Stimulated activated naive CD4-positive, alpha-beta T cell treated with Interleukin-2 at 50 U/mL for 16 hours (primary cell): ENCODE data around the gene VSX1.
A peak's percentile ranks its signal among the peaks of the same experiment; 100 is the strongest.

Experiments
- DNase-seq: peaks from one replicate; lab custom pipeline; 2025; lab: John Stamatoyannopoulos, UW

The VSX1 gene

DNA sequence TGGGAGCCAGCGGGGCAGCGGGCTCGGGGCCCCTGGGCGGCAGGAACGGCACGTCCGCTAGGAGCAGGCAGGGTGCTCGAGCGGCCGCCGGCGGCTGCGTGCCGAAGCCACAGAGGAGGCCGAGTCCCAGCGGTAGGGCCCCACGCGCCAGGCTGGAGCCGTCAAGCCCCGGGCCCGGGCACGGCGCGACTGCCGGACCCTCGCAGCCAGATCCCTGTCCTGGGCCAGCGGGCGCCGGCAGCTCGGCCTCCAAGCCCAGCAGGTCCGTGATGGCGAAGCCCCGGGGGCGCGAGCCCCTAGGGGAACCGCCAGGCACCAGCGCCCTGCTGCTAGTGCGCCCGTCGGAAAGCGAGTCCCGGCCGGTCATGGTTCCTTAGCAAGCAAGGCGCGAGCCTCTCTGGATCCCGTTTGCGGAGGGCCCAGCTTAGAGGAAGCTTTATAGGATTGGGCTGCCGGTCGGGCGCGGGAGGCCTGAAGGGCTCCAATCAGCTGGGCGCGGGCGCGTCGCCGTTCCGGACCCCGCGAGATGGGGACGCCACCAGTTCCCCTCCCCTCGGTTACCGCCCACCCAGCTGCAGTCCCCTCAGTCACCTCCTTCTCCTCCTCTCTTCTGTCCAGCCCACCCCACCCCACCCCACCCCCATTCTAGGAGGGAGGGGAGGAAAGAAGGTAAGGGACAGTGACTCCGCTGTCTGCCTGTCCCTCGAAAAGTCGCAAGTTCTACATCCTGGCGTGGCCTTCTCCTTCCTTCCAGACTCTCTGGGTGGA is at the start of gene VSX1:
Gene VSX1 (minus strand): TSS at position 412 of the 768 bp plus-strand sequence. CDS start 45 bp downstream, at position 367.
- no peak for DNase-seq

DNA sequence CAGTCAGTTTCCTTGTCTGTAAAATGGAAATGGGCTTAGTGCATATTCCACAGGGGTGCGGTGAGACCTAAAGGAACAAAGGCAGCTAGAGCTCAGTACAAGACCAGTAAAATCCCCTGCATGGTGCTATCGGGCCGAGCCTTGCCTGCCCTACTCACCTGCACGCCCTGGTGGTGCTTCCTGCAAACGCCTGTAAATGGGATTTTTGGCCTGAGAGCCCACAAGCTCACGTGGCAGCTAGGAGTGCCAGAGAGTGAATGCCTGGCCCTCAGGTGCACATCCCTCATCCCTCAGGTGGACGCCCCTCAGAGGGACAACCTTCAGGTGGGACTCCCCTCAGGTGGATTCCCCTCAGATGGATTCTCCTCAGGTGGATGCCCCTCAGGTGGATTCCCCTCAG is 48.0 kb upstream of the VSX1 start:
- no peak for DNase-seq

DNA sequence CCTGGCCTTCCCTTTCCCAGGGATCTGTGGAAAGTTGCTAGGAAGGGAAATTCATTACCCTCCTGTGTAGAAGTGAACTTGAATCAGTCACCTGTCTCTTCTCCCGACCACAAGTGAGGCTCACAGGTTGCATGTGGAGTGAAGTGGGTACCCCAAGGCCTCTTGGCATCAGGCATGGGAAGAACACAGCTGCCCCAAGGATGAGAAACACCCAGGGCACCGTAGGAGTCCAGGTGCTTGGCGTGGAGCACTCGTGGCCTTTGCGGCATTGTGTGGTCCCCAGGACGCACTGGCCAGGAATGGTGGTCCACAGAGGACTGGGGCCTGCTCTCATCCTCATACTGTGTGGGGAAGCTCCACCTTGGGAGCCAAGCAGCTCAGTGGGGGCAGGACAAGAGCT is 47.5 kb upstream of the VSX1 start:
- no peak for DNase-seq

DNA sequence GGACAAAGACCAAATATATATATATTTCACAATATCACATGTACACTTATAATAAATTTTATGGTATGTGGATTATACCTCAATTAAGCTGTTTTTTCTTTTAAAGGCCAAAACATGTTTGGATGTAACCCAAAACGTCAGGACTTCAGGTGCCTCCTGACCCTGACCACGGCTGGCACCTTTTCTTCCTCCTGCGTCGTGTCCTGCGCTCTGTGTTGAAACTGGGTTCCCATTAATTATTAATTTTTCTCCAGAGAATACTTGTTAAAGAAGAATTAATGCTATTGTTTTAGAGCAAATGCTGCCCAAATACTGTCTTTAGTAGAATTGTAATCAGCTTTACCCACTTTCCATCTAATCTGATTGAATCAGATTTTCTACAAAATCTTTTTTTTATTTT is 46.7 kb upstream of the VSX1 start:
- no peak for DNase-seq

GRCh38 chr20:25127761-25128537 is 46.0 kb upstream of the VSX1 start:
- DNase-seq: no peak

DNA sequence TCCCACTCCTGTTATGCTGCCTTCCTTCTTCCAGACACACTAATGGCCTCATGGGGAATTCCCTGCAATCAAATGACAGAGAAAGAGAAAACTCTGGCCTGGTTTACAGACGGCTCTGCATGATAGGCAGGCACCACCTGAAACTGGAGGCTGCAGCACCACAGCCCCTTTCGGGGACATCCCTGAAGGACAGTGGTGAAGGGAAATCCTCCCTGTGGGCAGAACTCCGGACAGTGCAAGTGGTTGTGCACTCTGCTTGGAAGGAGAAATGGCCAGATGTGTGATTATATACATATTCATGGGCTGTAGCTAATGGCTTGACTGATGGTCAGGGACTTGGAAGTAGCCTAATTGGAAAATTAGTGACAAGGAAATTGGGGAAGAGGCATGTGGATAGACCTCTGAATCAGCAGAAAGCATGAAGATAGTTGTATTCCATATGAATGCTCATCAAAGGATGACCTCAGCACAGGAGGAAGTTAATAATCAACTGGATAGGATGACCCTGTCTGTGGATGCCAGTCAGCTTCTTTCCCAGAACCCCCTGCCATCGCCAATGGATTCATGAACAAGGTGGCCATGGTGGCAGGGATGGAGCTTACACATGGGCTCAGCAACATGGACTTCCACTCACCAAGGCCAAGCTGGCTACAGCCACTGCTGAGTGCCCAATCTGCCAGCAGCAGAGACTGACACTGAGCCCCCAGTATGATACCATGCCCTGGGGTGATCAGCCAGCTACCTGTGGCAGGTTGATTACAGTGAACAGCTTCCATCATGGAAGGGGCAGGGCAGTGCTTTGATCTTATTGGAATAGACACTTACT is 44.5 kb upstream of the VSX1 start:
- DNase-seq: no peak

DNA sequence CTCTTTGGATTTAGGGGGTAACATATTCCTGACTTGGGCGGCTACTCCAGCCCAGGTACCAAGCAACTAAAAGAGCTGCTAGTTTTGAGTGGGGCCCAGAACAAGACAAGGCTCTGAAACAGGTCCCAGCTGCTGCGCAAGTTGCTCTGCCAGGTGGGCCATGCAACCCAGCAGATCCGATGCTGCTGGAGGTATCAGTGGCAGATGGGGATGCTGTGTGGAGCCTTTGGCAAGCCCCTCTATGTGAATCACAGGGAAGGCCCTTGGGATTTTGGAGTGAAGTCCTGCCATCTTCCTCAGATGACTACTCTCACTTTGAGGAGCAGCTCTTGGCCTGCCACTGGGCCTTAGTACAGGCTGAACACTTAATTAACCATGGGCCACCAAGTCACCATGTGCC is 43.7 kb upstream of the VSX1 start:
- DNase-seq: no peak

- no peak for DNase-seq
Observed at GRCh38 chr20:25120920-25121319, 39.0 kb upstream of the VSX1 start.

DNA sequence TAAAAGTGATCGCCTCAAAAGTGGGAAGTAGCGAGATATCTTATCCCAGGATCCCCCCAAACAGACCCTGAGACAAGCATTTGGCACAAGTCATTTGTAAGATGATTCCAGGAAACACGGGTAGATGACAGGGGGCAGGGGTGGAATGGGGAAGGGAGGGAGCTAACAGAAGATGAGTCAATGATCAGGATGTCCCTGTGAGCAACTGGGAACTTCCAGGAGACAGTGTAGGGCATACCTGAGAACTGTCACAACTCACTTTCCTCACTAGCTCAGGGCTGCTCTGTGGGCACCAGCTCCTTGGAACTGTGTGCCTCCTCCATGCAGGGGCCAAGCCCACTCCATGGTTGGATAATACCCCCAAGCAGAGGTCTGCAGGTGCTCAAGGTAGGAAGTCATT is 38.5 kb upstream of the VSX1 start:
- no peak for DNase-seq

DNA sequence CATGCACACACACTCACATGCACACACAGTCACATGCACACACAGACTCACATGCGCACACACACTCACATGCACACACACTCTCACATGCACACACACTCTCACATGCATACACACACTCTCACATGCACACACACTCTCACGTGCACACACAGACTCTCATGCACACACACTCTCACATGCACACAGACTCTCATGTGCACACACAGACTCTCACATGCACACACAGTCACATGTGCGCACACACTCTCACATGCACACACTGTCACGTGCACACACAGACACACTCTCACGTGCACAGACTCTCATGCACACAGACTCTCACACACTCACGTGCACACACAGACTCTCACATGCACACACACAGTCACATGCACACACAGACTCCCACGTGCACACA is 36.6 kb upstream of the VSX1 start:
- DNase-seq: no peak

- DNase-seq: no peak
Observed at GRCh38 chr20:25117990-25118389, 36.0 kb upstream of the VSX1 start.

DNA sequence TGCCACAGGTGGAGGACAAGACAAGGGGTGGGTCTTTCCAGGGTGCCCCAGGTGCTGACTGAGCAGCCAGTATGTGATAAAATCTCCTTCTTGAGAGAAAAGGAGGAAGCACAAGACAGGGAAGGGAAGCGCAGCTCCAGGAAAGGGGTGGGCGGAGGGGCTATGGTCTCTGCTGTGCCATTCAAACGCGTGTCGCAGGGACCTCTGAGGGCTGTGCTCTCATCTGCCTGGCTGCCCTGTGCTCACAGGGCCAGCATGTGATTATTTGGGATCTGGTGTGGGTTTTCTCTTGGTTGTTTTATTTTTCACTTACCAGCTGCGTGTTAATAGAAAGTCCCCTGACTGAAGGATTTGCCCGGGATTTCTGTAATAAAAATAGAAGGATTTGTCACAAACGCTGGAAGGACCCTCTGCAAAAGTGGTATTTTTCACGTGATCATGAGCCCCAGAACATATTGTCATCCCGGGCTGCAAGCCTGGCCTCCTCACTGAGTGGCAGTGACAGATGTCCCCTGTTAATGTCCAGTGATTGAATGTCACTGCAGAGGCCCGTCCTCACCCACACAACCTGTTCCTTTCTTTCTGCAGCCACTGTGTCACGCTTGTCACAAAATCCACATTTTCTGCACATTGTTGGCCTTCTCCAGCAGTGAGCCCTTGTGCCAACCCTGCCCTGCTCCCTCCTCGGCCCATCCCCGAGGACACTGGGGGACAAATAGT is 35.0 kb upstream of the VSX1 start:
- DNase-seq: no peak

- no peak for DNase-seq
Observed at GRCh38 chr20:25103526-25103925, 21.6 kb upstream of the VSX1 start.

DNA sequence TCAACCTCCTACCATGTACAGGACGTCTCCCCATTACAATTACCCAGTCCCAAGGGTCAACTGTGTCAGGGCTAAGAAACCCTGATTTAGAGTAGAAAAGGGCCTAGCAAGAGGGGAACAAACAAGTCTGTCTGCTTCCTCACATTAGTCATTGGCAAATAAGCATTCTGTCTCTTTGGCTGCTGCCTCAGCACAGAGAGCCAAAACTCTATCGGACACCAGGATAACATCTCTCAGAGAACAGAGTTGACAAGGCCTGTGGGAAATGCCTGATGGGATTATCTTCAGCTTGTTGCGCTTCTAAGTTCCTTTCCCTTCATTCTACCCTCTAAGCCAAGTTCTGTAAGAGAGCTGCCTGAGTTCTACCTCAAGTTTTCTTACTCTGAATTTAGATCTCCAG is 19.0 kb upstream of the VSX1 start:
- DNase-seq: no peak

GRCh38 chr20:25099601-25100140 is 17.7 kb upstream of the VSX1 start:
- DNase-seq: no peak

DNA sequence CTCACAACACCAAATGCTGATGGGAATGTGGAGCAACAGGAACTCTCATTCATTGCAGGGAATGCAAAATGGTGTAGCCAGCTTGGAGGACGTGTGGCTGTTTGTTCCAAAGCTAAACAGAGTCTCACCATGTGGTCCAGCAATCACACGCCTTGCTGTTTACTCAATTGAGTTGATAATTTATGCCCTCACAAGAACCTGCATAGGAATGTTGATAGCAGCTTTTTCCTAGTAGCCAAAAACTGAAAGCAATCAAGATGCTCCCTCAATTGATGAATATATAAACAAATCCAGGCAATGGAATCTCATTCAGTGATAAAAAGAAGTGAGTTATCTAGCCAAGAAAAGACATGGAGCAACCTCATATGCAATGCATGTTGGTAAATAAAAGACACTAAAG is 15.6 kb upstream of the VSX1 start:
- no peak for DNase-seq

GRCh38 chr20:25090492-25091429 is 8.8 kb upstream of the VSX1 start:
- peak; percentile 23 for DNase-seq

DNA sequence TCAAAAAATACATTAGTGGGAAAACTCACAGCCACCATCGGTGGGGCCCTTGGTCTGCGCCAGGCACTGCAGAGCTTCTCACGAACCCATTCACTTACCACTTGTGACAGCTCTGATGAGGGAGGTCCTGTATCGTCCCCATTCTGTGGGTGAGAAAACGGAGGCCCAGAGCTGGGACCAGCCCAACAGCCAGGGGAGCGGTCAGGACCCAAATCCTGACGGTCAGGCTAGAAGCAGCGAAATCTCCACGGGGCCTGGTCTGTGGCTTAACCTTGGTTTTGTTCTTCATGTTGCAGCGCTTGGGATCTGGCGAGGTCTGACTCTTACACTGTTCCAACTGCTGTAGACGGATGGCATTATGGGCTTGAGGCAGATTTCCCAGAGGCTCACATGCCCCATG is 7.7 kb upstream of the VSX1 start:
- DNase-seq: no peak

GRCh38 chr20:25089096-25089495 is 7.2 kb upstream of the VSX1 start:
- no peak for DNase-seq

- no peak for DNase-seq
Observed at GRCh38 chr20:25088267-25088666, 6.3 kb upstream of the VSX1 start.
